ENCODE data around the gene NLK. TPM values are rescaled to one million over a fixed set of nuclear protein-coding genes. Genes with fewer than 3 reads are reported as not detected.

Gene NLK
- total and polyA plus RNA-seq, 4 donors, result 7.1 to 27.0 (median 12.1) TPM

GRCh38 chr17:28216052-28216451 is 173.6 kb downstream of the NLK start:
- DNase-seq (no peak), ATAC-seq (ENCODE audit: insufficient read depth, low FRiP score) (no peak)
- H3K27ac ChIP-seq (ENCODE audit: low read depth in 1 of 2, low read length in 1 of 2), result no peak overlapping the region
- H3K4me3 ChIP-seq, result no peak overlapping the region
- no peaks in the 10 kb centered on the region for H3K4me1 ChIP-seq (ENCODE audit: control insufficient read depth in 5 of 5, insufficient read depth in 5 of 5, low read length in 5 of 5)
- H3K27me3 ChIP-seq (ENCODE audit: control insufficient read depth in 3 of 3, insufficient read depth in 3 of 3, low read length in 2 of 3), result no peaks in the 10 kb centered on the region
- no peaks in the 10 kb centered on the region for H3K36me3 ChIP-seq (ENCODE audit: control insufficient read depth in 4 of 4, insufficient read depth in 4 of 4, low read length in 4 of 4)
- no peak for TF ChIP-seq CTCF (IDR thresholded peaks at IDR 0.05; ENCODE audit: control extremely low read depth, extremely low read depth)
- whole genome bisulfite sequencing, 2 donors, result 86 to 90% methylated on average over 3 of the region's 3 CpGs
- H3K9me3 ChIP-seq (ENCODE audit: control insufficient read depth in 4 of 4, insufficient read depth in 3 of 4, low read length in 3 of 4), result peaks cover 0 to 4% (median 0%) of the 10 kb centered on the region in 4 donors
- no peak overlapping the region for H3K9ac ChIP-seq (ENCODE audit: insufficient read depth in 1 of 2, low read length in 2 of 2)

GRCh38 chr17:28216528-28216927 is 174.1 kb downstream of the NLK start:
- Histone ChIP-seq H3K9ac (ENCODE audit: insufficient read depth in 1 of 2, low read length in 2 of 2) (no peak overlapping the region), H3K4me1 (ENCODE audit: control insufficient read depth in 5 of 5, insufficient read depth in 5 of 5, low read length in 5 of 5) (no peaks in the 10 kb centered on the region), H3K4me3 (no peak overlapping the region), H3K9me3 (ENCODE audit: control insufficient read depth in 4 of 4, insufficient read depth in 3 of 4, low read length in 3 of 4) (peaks cover 0 to 4% (median 0%) of the 10 kb centered on the region in 4 donors), H3K36me3 (ENCODE audit: control insufficient read depth in 4 of 4, insufficient read depth in 4 of 4, low read length in 4 of 4) (no peaks in the 10 kb centered on the region), H3K27ac (ENCODE audit: low read depth in 1 of 2, low read length in 1 of 2) (no peak overlapping the region), H3K27me3 (ENCODE audit: control insufficient read depth in 3 of 3, insufficient read depth in 3 of 3, low read length in 2 of 3) (no peaks in the 10 kb centered on the region)
- ATAC-seq (ENCODE audit: insufficient read depth, low FRiP score) (no peak), DNase-seq (no peak)
- no peak for TF ChIP-seq CTCF (IDR thresholded peaks at IDR 0.05; ENCODE audit: control extremely low read depth, extremely low read depth)
- WGBS, 2 donors, result 3 to 14% methylated on average over 1 of the region's 1 CpG

- no peaks in the 10 kb centered on the region for H3K36me3 ChIP-seq (ENCODE audit: control insufficient read depth in 4 of 4, insufficient read depth in 4 of 4, low read length in 4 of 4)
- no peak for TF ChIP-seq CTCF (IDR thresholded peaks at IDR 0.05; ENCODE audit: control extremely low read depth, extremely low read depth)
- DNase-seq, result no peak
- no peak overlapping the region for H3K4me3 ChIP-seq
- no peaks in the 10 kb centered on the region for H3K9me3 ChIP-seq (ENCODE audit: control insufficient read depth in 4 of 4, insufficient read depth in 3 of 4, low read length in 3 of 4)
- H3K9ac ChIP-seq (ENCODE audit: insufficient read depth in 1 of 2, low read length in 2 of 2), result no peak overlapping the region
- H3K27me3 ChIP-seq (ENCODE audit: control insufficient read depth in 3 of 3, insufficient read depth in 3 of 3, low read length in 2 of 3), result no peaks in the 10 kb centered on the region
- no peaks in the 10 kb centered on the region for H3K4me1 ChIP-seq (ENCODE audit: control insufficient read depth in 5 of 5, insufficient read depth in 5 of 5, low read length in 5 of 5)
- WGBS, 2 donors, result 94 to 96% methylated on average over 7 of the region's 7 CpGs
- no peak overlapping the region for H3K27ac ChIP-seq (ENCODE audit: low read depth in 1 of 2, low read length in 1 of 2)
- ATAC-seq (ENCODE audit: insufficient read depth, low FRiP score), result no peak
These were observed 177.3 kb downstream of the NLK start for GRCh38 chr17:28219771-28220170.

GRCh38 chr17:28221751-28222414 is 179.4 kb downstream of the NLK start:
- Histone ChIP-seq H3K36me3 (ENCODE audit: control insufficient read depth in 4 of 4, insufficient read depth in 4 of 4, low read length in 4 of 4) (no peaks in the 10 kb centered on the region), H3K9ac (ENCODE audit: insufficient read depth in 1 of 2, low read length in 2 of 2) (no peak overlapping the region), H3K27ac (ENCODE audit: low read depth in 1 of 2, low read length in 1 of 2) (no peak overlapping the region), H3K4me1 (ENCODE audit: control insufficient read depth in 5 of 5, insufficient read depth in 5 of 5, low read length in 5 of 5) (no peaks in the 10 kb centered on the region), H3K4me3 (no peak overlapping the region), H3K27me3 (ENCODE audit: control insufficient read depth in 3 of 3, insufficient read depth in 3 of 3, low read length in 2 of 3) (peaks cover 0 to 6% (median 2%) of the 10 kb centered on the region in 3 donors), H3K9me3 (ENCODE audit: control insufficient read depth in 4 of 4, insufficient read depth in 3 of 4, low read length in 3 of 4) (no peaks in the 10 kb centered on the region)
- no peak for DNase-seq
- 88 to 90% methylated on average over 4 of the region's 4 CpGs for WGBS, 2 donors
- no peak for TF ChIP-seq CTCF (IDR thresholded peaks at IDR 0.05; ENCODE audit: control extremely low read depth, extremely low read depth)
- no peak for ATAC-seq (ENCODE audit: insufficient read depth, low FRiP score)

All from lung (tissue), 12 donors.